T-cell (primary cell): Measurements from ENCODE around the gene ZNF630. TPM values are rescaled to one million over a fixed set of nuclear protein-coding genes. Genes with fewer than 3 reads are reported as not detected.

Experiments
- ATAC-seq, 4 experiments: fragments of 200-7000 bp in 3 of 4; fragments of 150-1000 bp in 1 of 4; cut with Tn5 transposase; replicated peaks in 1 of 4; 1 replicate in 3 of 4; 2 replicates in 1 of 4; pipeline ENCODE4 v1.10.0; 2021; ENCODE audit warnings: moderate library complexity in 3 of 4, mild to moderate bottlenecking in 2 of 4, moderate number of reproducible peaks in 1 of 4
- CTCF ChIA-PET, 2 donors: fragments of 300-600 bp; sonication (Branson Sonifier 250); formaldehyde crosslinking; loops; one replicate each; lab custom pipeline; 2022; ENCODE audit warnings: antibody characterized with exemption in 2 of 2; lab: Charles Lee
- POLR2A ChIA-PET, 2 donors: fragments of 300-600 bp; sonication (Branson Sonifier 250); formaldehyde crosslinking; loops; one replicate each; lab custom pipeline; 2022; ENCODE audit warnings: antibody characterized with exemption in 2 of 2; lab: Charles Lee
- DNase-seq, 35 experiments: peaks; one replicate each; pipeline versions ENCODE4 v3.0.0 to v3.0.0-alpha.2; 2013 to 2023
- H3K27ac ChIP-seq: one replicate; pipeline ENCODE4 v1.5.1; 2013; ENCODE audit warnings: low read length
- H3K27me3 ChIP-seq, 2 experiments: replicated peaks in 1 of 2; 1 replicate in 1 of 2; 2 replicates in 1 of 2; pipeline versions ENCODE4 v1.6.1 to v1.7.0; 2013; ENCODE audit warnings: low read length in 1 of 2, mixed read lengths in 1 of 2; ENCODE audit not compliant: control insufficient read depth in 2 of 2, insufficient read depth in 2 of 2; ENCODE audit errors: extremely low read depth in 1 of 2
- H3K36me3 ChIP-seq, 2 donors: 1 replicate in 1 of 2; 2 replicates in 1 of 2; pipeline versions ENCODE4 v1.6.1 to v1.7.0; 2013; ENCODE audit warnings: low read length in 1 of 2; ENCODE audit not compliant: control insufficient read depth in 2 of 2, insufficient read depth in 1 of 2; ENCODE audit errors: extremely low read depth in 1 of 2
- H3K4me1 ChIP-seq, 2 experiments: 1 replicate in 1 of 2; 2 replicates in 1 of 2; pipeline versions ENCODE4 v1.6.1 to v1.7.0; 2013; ENCODE audit warnings: low read length in 2 of 2, mixed read lengths in 1 of 2; ENCODE audit not compliant: insufficient read depth in 2 of 2, control insufficient read depth in 1 of 2; ENCODE audit errors: extremely low read depth in 1 of 2
- H3K4me3 ChIP-seq, 2 donors: 1 replicate in 1 of 2; 2 replicates in 1 of 2; pipeline versions ENCODE4 v1.5.1 to v1.7.0; 2013; ENCODE audit warnings: mild to moderate bottlenecking in 2 of 2, low read length in 1 of 2, moderate library complexity in 1 of 2; ENCODE audit not compliant: control insufficient read depth in 1 of 2; ENCODE audit errors: extremely low read depth in 1 of 2
- H3K9me3 ChIP-seq: 2 replicates; pipeline ENCODE4 v1.7.0; 2013
- H3K27ac Mint-ChIP-seq, 2 donors: one replicate each; pipeline ENCODE4 v1.8.0; 2020 to 2021; ENCODE audit warnings: mild to moderate bottlenecking in 2 of 2, mixed read lengths in 2 of 2
- H3K27me3 Mint-ChIP-seq, 2 donors: one replicate each; pipeline ENCODE4 v1.8.0; 2021 to 2022; ENCODE audit warnings: mixed read lengths in 2 of 2
- H3K36me3 Mint-ChIP-seq: one replicate; pipeline ENCODE4 v1.8.0; 2021; ENCODE audit warnings: mixed read lengths
- H3K4me1 Mint-ChIP-seq, 3 donors: one replicate each; pipeline ENCODE4 v1.8.0; 2020 to 2022; ENCODE audit warnings: mixed read lengths in 3 of 3, mild to moderate bottlenecking in 1 of 3
- H3K4me3 Mint-ChIP-seq, 3 donors: one replicate each; pipeline ENCODE4 v1.8.0; 2020 to 2022; ENCODE audit warnings: mild to moderate bottlenecking in 3 of 3, mixed read lengths in 3 of 3, moderate library complexity in 3 of 3
- H3K9me3 Mint-ChIP-seq, 3 donors: one replicate each; pipeline ENCODE4 v1.8.0; 2020 to 2022; ENCODE audit warnings: mixed read lengths in 3 of 3
- WGBS: methylation state at CpG from one replicate; pipeline ENCODE4 v1.1.5; 2013; ENCODE audit warnings: missing lambda C conversion rate; ENCODE audit not compliant: insufficient coverage; 5-methylcytosine and 5-hydroxymethylcytosine counted together
- total RNA-seq, 35 experiments: library from RNA in 6 of 35; stranded (reverse) in 6 of 35; fragments of 120-200 nt in 1 of 35; gene quantifications; one replicate each; pipeline versions ENCODE4 v1.2.1 to v1.2.4 and lab custom pipeline; 2013 to 2026

The ZNF630 gene
- total RNA-seq, 5 donors from 2014 or later (not counting 1 experiment from before 2014, with no cell fraction given): 2.1 to 3.3 (median 2.7) TPM

GRCh38 chrX:48086082-48086481, 14.6 kb upstream of the ZNF630 start:
- ChIA-PET POLR2A (no interaction called here), CTCF (no interaction called here)
- H3K36me3 ChIP-seq: no peaks in the 10 kb centered on the region
- H3K4me3 ChIP-seq: no peak overlapping the region
- H3K4me3 Mint-ChIP-seq: no peak overlapping the region
- no peak overlapping the region for H3K27ac Mint-ChIP-seq
- no peaks in the 10 kb centered on the region for H3K9me3 ChIP-seq
- ATAC-seq: no peak
- no peaks in the 10 kb centered on the region for H3K27me3 ChIP-seq
- H3K27me3 Mint-ChIP-seq: peaks cover 0 to 3% of the 10 kb centered on the region in 2 donors
- H3K4me1 Mint-ChIP-seq: no peaks in the 10 kb centered on the region
- no peak overlapping the region for H3K27ac ChIP-seq
- no peaks in the 10 kb centered on the region for H3K4me1 ChIP-seq
- H3K9me3 Mint-ChIP-seq: no peaks in the 10 kb centered on the region
- no peak for DNase-seq
- no peaks in the 10 kb centered on the region for H3K36me3 Mint-ChIP-seq

- no peak for DNase-seq
- Histone ChIP-seq H3K27me3 (no peaks in the 10 kb centered on the region), H3K9me3 (no peaks in the 10 kb centered on the region), H3K36me3 (no peaks in the 10 kb centered on the region), H3K4me3 (no peak overlapping the region), H3K4me1 (no peaks in the 10 kb centered on the region), H3K27ac (no peak overlapping the region)
- POLR2A ChIA-PET: interaction anchor here in 1 of 2 donors (0.6 kb wide), 1 partner anchor 484 kb away, joined by 4 read pairs; no protein-coding TSS in a partner anchor
- no peaks in the 10 kb centered on the region for H3K9me3 Mint-ChIP-seq
- H3K27me3 Mint-ChIP-seq: no peaks in the 10 kb centered on the region
- H3K36me3 Mint-ChIP-seq: no peaks in the 10 kb centered on the region
- ATAC-seq: no peak
- 100% methylated on average over 2 of the region's 5 CpGs for WGBS
- no peaks in the 10 kb centered on the region for H3K4me1 Mint-ChIP-seq
- H3K4me3 Mint-ChIP-seq: no peak overlapping the region
- CTCF ChIA-PET: interaction anchor here in 1 of 2 donors (0.6 to 0.9 kb wide), 3 partner anchors 456 to 1458 kb away, joined by 5 to 9 read pairs (median 6); partner anchors contain the start of gene TBC1D25
- no peak overlapping the region for H3K27ac Mint-ChIP-seq
These were observed 12.3 kb upstream of the ZNF630 start for GRCh38 chrX:48083706-48084105.

- Histone ChIP-seq H3K9me3 (no peaks in the 10 kb centered on the region), H3K4me1 (no peaks in the 10 kb centered on the region), H3K4me3 (no peak overlapping the region), H3K27ac (no peak overlapping the region), H3K36me3 (no peaks in the 10 kb centered on the region), H3K27me3 (no peaks in the 10 kb centered on the region)
- Mint-ChIP-seq H3K9me3 (no peaks in the 10 kb centered on the region), H3K4me1 (no peaks in the 10 kb centered on the region), H3K27ac (no peak overlapping the region), H3K4me3 (no peak overlapping the region), H3K36me3 (no peaks in the 10 kb centered on the region), H3K27me3 (no peaks in the 10 kb centered on the region)
- POLR2A ChIA-PET: interaction anchor here in 1 of 2 donors (0.6 kb wide), 1 partner anchor 484 kb away, joined by 4 read pairs; no protein-coding TSS in a partner anchor
- DNase-seq (peak in 33 of 35 experiments; percentile 4 to 61 (median 21)), ATAC-seq (peak; percentile 61 to 85 (median 74))
- CTCF ChIA-PET: interaction anchor here in 1 of 2 donors (0.6 to 0.9 kb wide), 4 partner anchors 456 to 1458 kb away, joined by 3 to 9 read pairs (median 6); partner anchors contain the start of gene TBC1D25
- WGBS: 0% methylated on average over 3 of the region's 9 CpGs
These were observed 11.8 kb upstream of the ZNF630 start for GRCh38 chrX:48083212-48083611.

GRCh38 chrX:48076343-48076742, 4.9 kb upstream of the ZNF630 start:
- ATAC-seq (no peak), DNase-seq (no peak)
- no CpG with 5 or more reads among the region's 2 CpGs for WGBS
- no peak overlapping the region for H3K27ac Mint-ChIP-seq
- H3K4me3 ChIP-seq: no peak overlapping the region
- H3K36me3 Mint-ChIP-seq: no peaks in the 10 kb centered on the region
- no peaks in the 10 kb centered on the region for H3K9me3 ChIP-seq
- no peak overlapping the region for H3K4me3 Mint-ChIP-seq
- POLR2A ChIA-PET: no interaction called here
- no peaks in the 10 kb centered on the region for H3K36me3 ChIP-seq
- H3K4me1 ChIP-seq: peaks cover 0 to 4% of the 10 kb centered on the region in 2 experiments
- no peak overlapping the region for H3K27ac ChIP-seq
- peaks cover 2 to 4% (median 3%) of the 10 kb centered on the region in 3 donors for H3K4me1 Mint-ChIP-seq
- CTCF ChIA-PET: no interaction called here
- H3K27me3 Mint-ChIP-seq: no peaks in the 10 kb centered on the region
- H3K9me3 Mint-ChIP-seq: no peaks in the 10 kb centered on the region
- no peaks in the 10 kb centered on the region for H3K27me3 ChIP-seq

GRCh38 chrX:48071986-48072605, 656 bp upstream of the ZNF630 start:
- peaks cover 0 to 10% of the 10 kb centered on the region in 2 experiments for H3K4me1 ChIP-seq
- Mint-ChIP-seq H3K4me3 (peak overlapping the region; percentile 84 to 95 (median 89)), H3K4me1 (peaks cover 11 to 22% (median 14%) of the 10 kb centered on the region in 3 donors), H3K9me3 (no peaks in the 10 kb centered on the region), H3K27ac (peak overlapping the region; percentile 93 to 95), H3K27me3 (peaks cover 0 to 6% of the 10 kb centered on the region in 2 donors), H3K36me3 (no peaks in the 10 kb centered on the region)
- H3K9me3 ChIP-seq: no peaks in the 10 kb centered on the region
- no peak for DNase-seq
- H3K27me3 ChIP-seq: no peaks in the 10 kb centered on the region
- CTCF ChIA-PET: no interaction called here
- no peak overlapping the region for H3K27ac ChIP-seq
- WGBS: 100% methylated on average over 1 of the region's 9 CpGs
- no peaks in the 10 kb centered on the region for H3K36me3 ChIP-seq
- no peak for ATAC-seq
- POLR2A ChIA-PET: no interaction called here
- H3K4me3 ChIP-seq: peak overlapping the region; percentile 72 to 88

GRCh38 chrX:48068096-48068887, 3.1 kb downstream of the ZNF630 start:
- Mint-ChIP-seq H3K27me3 (peaks cover 0 to 6% of the 10 kb centered on the region in 2 donors), H3K36me3 (peaks cover under 1% of the 10 kb centered on the region), H3K27ac (no peak overlapping the region), H3K9me3 (no peaks in the 10 kb centered on the region), H3K4me1 (peaks cover 11 to 22% (median 14%) of the 10 kb centered on the region in 3 donors), H3K4me3 (no peak overlapping the region)
- ATAC-seq: no peak
- DNase-seq: no peak
- Histone ChIP-seq H3K9me3 (no peaks in the 10 kb centered on the region), H3K4me1 (peaks cover 0 to 10% of the 10 kb centered on the region in 2 experiments), H3K27me3 (no peaks in the 10 kb centered on the region), H3K4me3 (no peak overlapping the region), H3K27ac (no peak overlapping the region), H3K36me3 (no peaks in the 10 kb centered on the region)
- no CpG with 5 or more reads among the region's 3 CpGs for WGBS
- ChIA-PET CTCF (no interaction called here), POLR2A (no interaction called here)
